Measurements from ENCODE around the gene TCTN2.

GRCh38 chr12:123696207-123696606 is 25.3 kb downstream of the TCTN2 start:
- TF ChIP-seq ATF2 (IDR thresholded peaks at IDR 0.05; ENCODE audit: low read length): no peak
- no peak for TF ChIP-seq CTCF (IDR thresholded peaks at IDR 0.05; ENCODE audit: control extremely low read depth in 1 of 3, insufficient read depth in 1 of 3, low read depth in 1 of 3, low read length in 3 of 3)
- TF ChIP-seq POLR2A (IDR thresholded peaks at IDR 0.05; ENCODE audit: control extremely low read depth in 1 of 2, low read depth in 2 of 2, low read length in 2 of 2): no peak

Measured in H1 (cell line).